Epithelial cell of esophagus (primary cell): ENCODE data around the gene TMTC2.

Experiments used
- DNase-seq: peaks from one replicate; pipeline ENCODE4 v3.0.0; 2010; ENCODE audit warnings: low read depth
- H3K4me3 ChIP-seq: 2 replicates; pipeline ENCODE4 v1.5.1; 2011; ENCODE audit warnings: mild to moderate bottlenecking, low read length, control low read depth
- TF ChIP-seq, protein P1 (sequence below): IDR thresholded peaks from 2 replicates; pipeline ENCODE4 v1.5.1; 2011; ENCODE audit warnings: low read depth, mild to moderate bottlenecking, low read length, control low read depth, inconsistent platforms; ENCODE audit not compliant: insufficient read depth; ENCODE audit errors: missing control alignments

The TMTC2 gene

DNA sequence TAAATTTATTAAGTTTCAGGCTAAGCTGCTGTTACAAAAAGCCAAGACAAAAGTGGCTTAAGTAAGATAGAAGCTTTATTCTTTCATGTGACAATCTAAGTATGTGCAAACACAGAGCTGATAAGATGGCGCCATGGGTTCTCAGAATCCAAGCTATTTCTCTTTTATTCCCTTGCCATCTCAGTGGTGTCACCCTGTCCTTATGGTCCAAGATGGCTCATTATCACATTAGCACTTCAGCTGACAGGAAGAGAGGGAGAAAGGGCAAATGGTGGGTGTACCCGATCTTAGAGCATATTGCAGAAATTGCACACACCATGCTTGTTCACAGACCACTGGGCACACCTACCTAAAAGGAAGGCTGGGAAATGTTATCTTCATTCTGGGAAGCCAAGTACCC lies 211.7 kb downstream of the TMTC2 start:
- TF ChIP-seq, protein P1, sequence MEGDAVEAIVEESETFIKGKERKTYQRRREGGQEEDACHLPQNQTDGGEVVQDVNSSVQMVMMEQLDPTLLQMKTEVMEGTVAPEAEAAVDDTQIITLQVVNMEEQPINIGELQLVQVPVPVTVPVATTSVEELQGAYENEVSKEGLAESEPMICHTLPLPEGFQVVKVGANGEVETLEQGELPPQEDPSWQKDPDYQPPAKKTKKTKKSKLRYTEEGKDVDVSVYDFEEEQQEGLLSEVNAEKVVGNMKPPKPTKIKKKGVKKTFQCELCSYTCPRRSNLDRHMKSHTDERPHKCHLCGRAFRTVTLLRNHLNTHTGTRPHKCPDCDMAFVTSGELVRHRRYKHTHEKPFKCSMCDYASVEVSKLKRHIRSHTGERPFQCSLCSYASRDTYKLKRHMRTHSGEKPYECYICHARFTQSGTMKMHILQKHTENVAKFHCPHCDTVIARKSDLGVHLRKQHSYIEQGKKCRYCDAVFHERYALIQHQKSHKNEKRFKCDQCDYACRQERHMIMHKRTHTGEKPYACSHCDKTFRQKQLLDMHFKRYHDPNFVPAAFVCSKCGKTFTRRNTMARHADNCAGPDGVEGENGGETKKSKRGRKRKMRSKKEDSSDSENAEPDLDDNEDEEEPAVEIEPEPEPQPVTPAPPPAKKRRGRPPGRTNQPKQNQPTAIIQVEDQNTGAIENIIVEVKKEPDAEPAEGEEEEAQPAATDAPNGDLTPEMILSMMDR: no peak
- no peak for DNase-seq
- no peak overlapping the region for H3K4me3 ChIP-seq

DNA sequence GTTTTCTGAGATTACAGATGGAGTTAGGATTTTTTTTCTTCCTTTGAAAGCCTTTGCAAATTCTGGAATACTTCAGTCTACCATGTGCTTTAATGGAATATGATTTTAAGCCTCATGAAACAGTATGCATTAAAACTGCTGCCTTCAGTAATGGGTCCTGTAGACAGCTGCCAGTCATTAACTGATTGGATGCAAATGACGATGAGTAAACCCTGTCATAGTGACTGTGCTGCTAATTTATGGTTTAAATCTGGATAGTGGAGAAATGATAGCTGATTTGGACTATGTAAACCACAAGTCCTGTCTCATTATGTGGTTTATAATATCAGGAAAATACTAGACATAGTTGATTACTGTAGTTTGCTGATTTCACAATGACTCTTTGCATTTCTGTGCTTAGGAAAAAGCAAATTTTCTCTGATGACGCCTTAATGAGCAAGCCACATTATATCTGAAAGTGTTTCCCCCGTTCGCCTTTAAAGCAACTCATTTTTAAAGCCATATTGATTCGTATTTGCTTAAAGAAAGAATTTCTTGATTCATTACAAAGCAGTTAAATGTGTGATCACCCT lies 217.6 kb downstream of the TMTC2 start:
- TF ChIP-seq, protein P1: no peak
- DNase-seq: no peak

DNA sequence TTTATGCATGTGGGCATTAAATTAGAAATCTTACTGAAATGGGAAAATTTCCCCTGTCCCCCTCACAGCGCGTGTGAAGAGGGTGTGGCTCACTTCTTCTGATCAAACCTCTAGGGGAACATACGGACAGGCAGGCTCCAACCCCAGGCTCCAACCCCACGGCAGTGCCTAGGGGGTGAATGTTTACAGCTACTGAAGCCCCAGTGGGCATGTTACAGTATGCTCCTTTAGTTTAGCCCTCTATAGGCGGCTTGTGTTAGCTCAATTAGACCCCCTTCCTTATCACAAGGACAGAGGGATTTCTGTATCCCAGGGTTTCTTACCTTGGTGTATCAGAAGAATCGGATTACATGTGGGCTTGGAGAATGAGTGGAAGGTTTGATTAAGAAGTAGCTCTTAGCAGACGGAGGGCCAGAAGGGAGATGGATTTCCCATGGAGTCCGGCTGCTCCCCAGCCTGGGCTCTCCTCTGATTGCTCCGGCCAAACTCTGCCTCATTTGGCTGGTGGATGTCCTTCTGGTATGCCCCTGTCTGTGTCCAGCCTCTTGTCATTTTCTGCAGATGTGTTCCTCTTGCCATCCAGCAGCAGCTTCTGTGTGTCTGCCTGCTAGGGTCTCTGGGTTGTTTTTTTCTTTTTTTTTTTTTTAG lies 223.7 kb downstream of the TMTC2 start:
- TF ChIP-seq, protein P1: no peak
- H3K4me3 ChIP-seq: no peak overlapping the region
- no peak for DNase-seq

More for the DNA sequence above, 217.6 kb downstream of the TMTC2 start:
- no peak overlapping the region for H3K4me3 ChIP-seq

- peak; percentile 72 for DNase-seq
- no peak overlapping the region for H3K4me3 ChIP-seq
- TF ChIP-seq, protein P1: no peak
Measured at GRCh38 chr12:82912406-82912805, 225.7 kb downstream of the TMTC2 start.

- no peak for DNase-seq
- TF ChIP-seq, protein P1: no peak
Measured at GRCh38 chr12:82919388-82920054, 232.8 kb downstream of the TMTC2 start.

GRCh38 chr12:82923935-82924334 lies 237.2 kb downstream of the TMTC2 start:
- TF ChIP-seq, protein P1: no peak
- no peak for DNase-seq
- no peak overlapping the region for H3K4me3 ChIP-seq

More at GRCh38 chr12:82919388-82920054, 232.8 kb downstream of the TMTC2 start:
- H3K4me3 ChIP-seq: no peak overlapping the region

DNA sequence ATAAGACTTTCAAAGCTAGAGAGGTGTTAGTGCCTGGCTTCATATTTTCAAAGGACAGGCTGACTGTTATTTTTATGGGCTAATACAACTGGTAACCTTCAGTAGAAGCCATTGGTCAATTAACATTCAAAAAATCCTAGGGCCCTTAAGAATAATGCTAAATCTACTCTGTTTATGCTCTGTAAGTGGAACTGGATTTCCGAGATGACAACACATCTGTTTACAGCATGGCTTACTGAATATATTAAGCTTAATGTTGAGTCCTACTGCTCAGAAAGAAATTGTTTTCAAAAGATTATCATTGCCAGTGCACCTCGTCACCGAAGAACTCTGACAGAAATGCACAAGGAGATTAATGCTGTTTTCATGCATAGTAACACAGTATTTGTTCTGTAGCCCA lies 239.9 kb downstream of the TMTC2 start:
- TF ChIP-seq, protein P1: no peak
- H3K4me3 ChIP-seq: no peak overlapping the region
- no peak for DNase-seq
